ENCODE measurements around the gene CAMK2A. TPM values are rescaled to one million over a fixed set of nuclear protein-coding genes. Genes with fewer than 3 reads are reported as not detected.

The CAMK2A gene
- total and polyA plus RNA-seq, 2 donors (not counting 1 experiment from before 2014, with no cell fraction given): 2.1 to 3.1 TPM

GRCh38 chr5:150306775-150307174 lies 17.2 kb upstream of the CAMK2A start:
- H3K4me1 ChIP-seq (ENCODE audit: control insufficient read depth, extremely low read depth, insufficient read depth, low read length): peaks cover 23% of the 10 kb centered on the region
- H3K27me3 ChIP-seq (ENCODE audit: control insufficient read depth, insufficient read depth, low read length): no peaks in the 10 kb centered on the region
- no peaks in the 10 kb centered on the region for H4K20me1 ChIP-seq (ENCODE audit: control insufficient read depth, extremely low read depth, insufficient read depth, low read length)
- no peaks in the 10 kb centered on the region for H3K36me3 ChIP-seq (ENCODE audit: control insufficient read depth, insufficient read depth, low read length)
- no peak overlapping the region for H3K27ac ChIP-seq (ENCODE audit: insufficient read depth, low read length)
- H3K9me3 ChIP-seq (ENCODE audit: control insufficient read depth, insufficient read depth, low read depth, low read length): no peaks in the 10 kb centered on the region
- no peak overlapping the region for H3K4me2 ChIP-seq (ENCODE audit: extremely low read depth, insufficient read depth, low read length)
- TF ChIP-seq EZH2 (IDR thresholded peaks at IDR 0.05; ENCODE audit: low read length, missing control alignments) (no peak), CTCF (conservative IDR thresholded peaks at IDR 0.05 in 1 of 2, IDR thresholded peaks at IDR 0.05 in 1 of 2; ENCODE audit: low read depth in 1 of 2, low read length in 2 of 2) (no peak)
- no peak overlapping the region for H3K9ac ChIP-seq (ENCODE audit: insufficient read depth, low read length)
- H3K79me2 ChIP-seq (ENCODE audit: control insufficient read depth, insufficient read depth, low read length): peaks cover 2% of the 10 kb centered on the region
- H2AFZ ChIP-seq (ENCODE audit: low read length): no peak overlapping the region
- no peak overlapping the region for H3K4me3 ChIP-seq (replicated peaks in 1 of 4; ENCODE audit: control extremely low read depth in 1 of 4, insufficient read depth in 1 of 4, low read depth in 3 of 4, low read length in 4 of 4)
- no peak for DNase-seq (ENCODE audit: low read depth in 2 of 2)

GRCh38 chr5:150305557-150305956 lies 16.0 kb upstream of the CAMK2A start:
- Histone ChIP-seq H3K27me3 (ENCODE audit: control insufficient read depth, insufficient read depth, low read length) (no peaks in the 10 kb centered on the region), H2AFZ (ENCODE audit: low read length) (peak overlapping the region; percentile 87), H4K20me1 (ENCODE audit: control insufficient read depth, extremely low read depth, insufficient read depth, low read length) (no peaks in the 10 kb centered on the region), H3K27ac (ENCODE audit: insufficient read depth, low read length) (no peak overlapping the region), H3K9me3 (ENCODE audit: control insufficient read depth, insufficient read depth, low read depth, low read length) (no peaks in the 10 kb centered on the region), H3K79me2 (ENCODE audit: control insufficient read depth, insufficient read depth, low read length) (peaks cover 14% of the 10 kb centered on the region), H3K36me3 (ENCODE audit: control insufficient read depth, insufficient read depth, low read length) (no peaks in the 10 kb centered on the region), H3K4me1 (ENCODE audit: control insufficient read depth, extremely low read depth, insufficient read depth, low read length) (peaks cover 32% of the 10 kb centered on the region), H3K4me3 (replicated peaks in 1 of 4; ENCODE audit: control extremely low read depth in 1 of 4, insufficient read depth in 1 of 4, low read depth in 3 of 4, low read length in 4 of 4) (no peak overlapping the region), H3K4me2 (ENCODE audit: extremely low read depth, insufficient read depth, low read length) (no peak overlapping the region), H3K9ac (ENCODE audit: insufficient read depth, low read length) (peak overlapping the region; percentile 34)
- DNase-seq (ENCODE audit: low read depth in 2 of 2): peak in 1 of 2 donors; percentile 42
- TF ChIP-seq EZH2 (IDR thresholded peaks at IDR 0.05; ENCODE audit: low read length, missing control alignments) (no peak), CTCF (conservative IDR thresholded peaks at IDR 0.05 in 1 of 2, IDR thresholded peaks at IDR 0.05 in 1 of 2; ENCODE audit: low read depth in 1 of 2, low read length in 2 of 2) (no peak)

- no peak for TF ChIP-seq CTCF (conservative IDR thresholded peaks at IDR 0.05 in 1 of 2, IDR thresholded peaks at IDR 0.05 in 1 of 2; ENCODE audit: low read depth in 1 of 2, low read length in 2 of 2)
- no peak for TF ChIP-seq EZH2 (IDR thresholded peaks at IDR 0.05; ENCODE audit: low read length, missing control alignments)
- H2AFZ ChIP-seq (ENCODE audit: low read length): peak overlapping the region; percentile 87
- H3K4me2 ChIP-seq (ENCODE audit: extremely low read depth, insufficient read depth, low read length): no peak overlapping the region
- no peaks in the 10 kb centered on the region for H4K20me1 ChIP-seq (ENCODE audit: control insufficient read depth, extremely low read depth, insufficient read depth, low read length)
- peaks cover 32% of the 10 kb centered on the region for H3K4me1 ChIP-seq (ENCODE audit: control insufficient read depth, extremely low read depth, insufficient read depth, low read length)
- peak overlapping the region; percentile 10 for H3K27ac ChIP-seq (ENCODE audit: insufficient read depth, low read length)
- DNase-seq (ENCODE audit: low read depth in 2 of 2): no peak
- H3K4me3 ChIP-seq (replicated peaks in 1 of 4; ENCODE audit: control extremely low read depth in 1 of 4, insufficient read depth in 1 of 4, low read depth in 3 of 4, low read length in 4 of 4): no peak overlapping the region
- no peaks in the 10 kb centered on the region for H3K36me3 ChIP-seq (ENCODE audit: control insufficient read depth, insufficient read depth, low read length)
- peaks cover 15% of the 10 kb centered on the region for H3K79me2 ChIP-seq (ENCODE audit: control insufficient read depth, insufficient read depth, low read length)
- no peak overlapping the region for H3K9ac ChIP-seq (ENCODE audit: insufficient read depth, low read length)
- H3K9me3 ChIP-seq (ENCODE audit: control insufficient read depth, insufficient read depth, low read depth, low read length): no peaks in the 10 kb centered on the region
- H3K27me3 ChIP-seq (ENCODE audit: control insufficient read depth, insufficient read depth, low read length): no peaks in the 10 kb centered on the region
Measured at GRCh38 chr5:150305095-150305494, 15.5 kb upstream of the CAMK2A start.

Measured in fibroblast of lung (primary cell).